Upper lobe of left lung (tissue), 4 donors: Measurements from ENCODE around the gene PVALEF.

Source experiments
- EP300 ChIP-seq, 4 donors: sonication (generic); formaldehyde crosslinking; IDR thresholded peaks; one replicate each; pipeline ENCODE4 v1.5.1; 2017; ENCODE audit warnings: antibody characterized with exemption in 4 of 4, control low read depth in 2 of 4
- POLR2A ChIP-seq, 4 donors: fragments of 450-650 bp; IDR thresholded peaks; one replicate each; pipeline ENCODE4 v1.5.1; 2016 to 2017; ENCODE audit warnings: antibody characterized with exemption in 4 of 4, mild to moderate bottlenecking in 2 of 4
- POLR2AphosphoS5 ChIP-seq, 2 donors: sonication (generic); formaldehyde crosslinking; IDR thresholded peaks; one replicate each; pipeline ENCODE4 v1.5.1; 2017; ENCODE audit warnings: antibody characterized with exemption in 2 of 2
- TF ChIP-seq, protein P1 (sequence below), 6 experiments: fragments of 450-650 bp in 4 of 6; fragments of 200-600 bp in 2 of 6; sonication (generic) in 2 of 6; IDR thresholded peaks; one replicate each; pipeline ENCODE4 v1.5.1; 2016 to 2019; ENCODE audit warnings: antibody characterized with exemption in 6 of 6

DNA sequence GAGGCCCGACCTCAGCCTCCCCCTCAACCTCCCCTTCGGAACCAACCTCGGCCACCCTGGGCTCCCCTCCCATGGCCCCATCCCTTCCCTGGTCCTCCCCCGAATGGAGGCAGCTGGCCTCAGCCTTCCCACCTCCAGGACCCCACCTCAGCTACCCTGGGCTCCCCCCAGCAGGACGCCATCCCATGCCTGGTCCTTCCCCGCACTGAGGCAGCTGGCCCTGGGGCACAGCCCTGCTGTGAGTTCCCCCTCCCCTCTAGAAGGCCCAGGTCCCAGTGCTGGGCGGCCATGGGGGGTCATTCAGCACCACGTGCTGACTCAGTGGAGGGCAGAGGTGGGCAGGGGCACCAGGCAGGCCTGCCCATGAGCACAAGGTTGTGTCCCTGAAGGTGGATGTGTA, 28.9 kb upstream of the PVALEF start:
- TF ChIP-seq POLR2A (IDR thresholded peaks at IDR 0.05), result no peak
- TF ChIP-seq EP300 (IDR thresholded peaks at IDR 0.05), result no peak
- TF ChIP-seq, protein P1, sequence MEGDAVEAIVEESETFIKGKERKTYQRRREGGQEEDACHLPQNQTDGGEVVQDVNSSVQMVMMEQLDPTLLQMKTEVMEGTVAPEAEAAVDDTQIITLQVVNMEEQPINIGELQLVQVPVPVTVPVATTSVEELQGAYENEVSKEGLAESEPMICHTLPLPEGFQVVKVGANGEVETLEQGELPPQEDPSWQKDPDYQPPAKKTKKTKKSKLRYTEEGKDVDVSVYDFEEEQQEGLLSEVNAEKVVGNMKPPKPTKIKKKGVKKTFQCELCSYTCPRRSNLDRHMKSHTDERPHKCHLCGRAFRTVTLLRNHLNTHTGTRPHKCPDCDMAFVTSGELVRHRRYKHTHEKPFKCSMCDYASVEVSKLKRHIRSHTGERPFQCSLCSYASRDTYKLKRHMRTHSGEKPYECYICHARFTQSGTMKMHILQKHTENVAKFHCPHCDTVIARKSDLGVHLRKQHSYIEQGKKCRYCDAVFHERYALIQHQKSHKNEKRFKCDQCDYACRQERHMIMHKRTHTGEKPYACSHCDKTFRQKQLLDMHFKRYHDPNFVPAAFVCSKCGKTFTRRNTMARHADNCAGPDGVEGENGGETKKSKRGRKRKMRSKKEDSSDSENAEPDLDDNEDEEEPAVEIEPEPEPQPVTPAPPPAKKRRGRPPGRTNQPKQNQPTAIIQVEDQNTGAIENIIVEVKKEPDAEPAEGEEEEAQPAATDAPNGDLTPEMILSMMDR (IDR thresholded peaks at IDR 0.05), result no peak
- no peak for TF ChIP-seq POLR2AphosphoS5 (IDR thresholded peaks at IDR 0.05)
